RWPE2 (cell line): Measurements from ENCODE around the gene RNF4.

Experiments
- ATAC-seq: fragments of 200-7000 bp; cut with Tn5 transposase; 3 replicates; pipeline ENCODE4 v1.9.1; 2021; ENCODE audit warnings: low read depth
- DNase-seq: peaks from one replicate; pipeline ENCODE4 v3.0.0-alpha.2; 2020; ENCODE audit warnings: low spot score
- H3K27ac ChIP-seq: fragments of 450-650 bp; 2 replicates; pipeline ENCODE4 v1.5.1; 2017; ENCODE audit warnings: mild to moderate bottlenecking; ENCODE audit not compliant: poor library complexity, severe bottlenecking
- H3K27me3 ChIP-seq: fragments of 250-450 bp; sonication (Bioruptor Pico); 2 replicates; pipeline ENCODE4 v1.5.1; 2021; ENCODE audit warnings: mild to moderate bottlenecking, moderate library complexity; ENCODE audit not compliant: insufficient read depth, poor library complexity, severe bottlenecking
- H3K36me3 ChIP-seq: fragments of 250-450 bp; sonication (Bioruptor Pico); 2 replicates; pipeline ENCODE4 v1.5.1; 2020; ENCODE audit warnings: low read depth, mild to moderate bottlenecking, moderate library complexity
- H3K4me1 ChIP-seq: fragments of 250-450 bp; sonication (Bioruptor Pico); 2 replicates; pipeline ENCODE4 v1.5.1; 2021; ENCODE audit warnings: mild to moderate bottlenecking, moderate library complexity; ENCODE audit not compliant: insufficient read depth, poor library complexity, severe bottlenecking
- H3K4me3 ChIP-seq: fragments of 250-450 bp; sonication (Bioruptor Pico); 2 replicates; pipeline ENCODE4 v1.5.1; 2021; ENCODE audit warnings: mild to moderate bottlenecking, moderate library complexity; ENCODE audit not compliant: severe bottlenecking
- H3K9me3 ChIP-seq: fragments of 250-450 bp; sonication (Bioruptor Pico); 2 replicates; pipeline ENCODE4 v1.5.1; 2021; ENCODE audit warnings: mild to moderate bottlenecking, moderate library complexity; ENCODE audit not compliant: severe bottlenecking
- TF ChIP-seq, protein P1 (sequence below): fragments of 450-650 bp; IDR thresholded peaks from one replicate; pipeline ENCODE4 v1.5.1; 2017; ENCODE audit warnings: mild to moderate bottlenecking, moderate library complexity; ENCODE audit not compliant: poor library complexity, severe bottlenecking

RNF4 gene

GRCh38 chr4:2503809-2504208, 34.9 kb downstream of the RNF4 start:
- DNase-seq, result no peak
- Histone ChIP-seq H3K27me3 (no peaks in the 10 kb centered on the region), H3K36me3 (peaks cover 79% of the 10 kb centered on the region), H3K27ac (no peak overlapping the region), H3K4me1 (no peaks in the 10 kb centered on the region), H3K9me3 (no peaks in the 10 kb centered on the region), H3K4me3 (no peak overlapping the region)
- TF ChIP-seq, protein P1, sequence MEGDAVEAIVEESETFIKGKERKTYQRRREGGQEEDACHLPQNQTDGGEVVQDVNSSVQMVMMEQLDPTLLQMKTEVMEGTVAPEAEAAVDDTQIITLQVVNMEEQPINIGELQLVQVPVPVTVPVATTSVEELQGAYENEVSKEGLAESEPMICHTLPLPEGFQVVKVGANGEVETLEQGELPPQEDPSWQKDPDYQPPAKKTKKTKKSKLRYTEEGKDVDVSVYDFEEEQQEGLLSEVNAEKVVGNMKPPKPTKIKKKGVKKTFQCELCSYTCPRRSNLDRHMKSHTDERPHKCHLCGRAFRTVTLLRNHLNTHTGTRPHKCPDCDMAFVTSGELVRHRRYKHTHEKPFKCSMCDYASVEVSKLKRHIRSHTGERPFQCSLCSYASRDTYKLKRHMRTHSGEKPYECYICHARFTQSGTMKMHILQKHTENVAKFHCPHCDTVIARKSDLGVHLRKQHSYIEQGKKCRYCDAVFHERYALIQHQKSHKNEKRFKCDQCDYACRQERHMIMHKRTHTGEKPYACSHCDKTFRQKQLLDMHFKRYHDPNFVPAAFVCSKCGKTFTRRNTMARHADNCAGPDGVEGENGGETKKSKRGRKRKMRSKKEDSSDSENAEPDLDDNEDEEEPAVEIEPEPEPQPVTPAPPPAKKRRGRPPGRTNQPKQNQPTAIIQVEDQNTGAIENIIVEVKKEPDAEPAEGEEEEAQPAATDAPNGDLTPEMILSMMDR, result no peak
- ATAC-seq, result no peak

GRCh38 chr4:2507259-2507658, 38.4 kb downstream of the RNF4 start:
- no peak overlapping the region for H3K4me3 ChIP-seq
- H3K27me3 ChIP-seq, result no peaks in the 10 kb centered on the region
- H3K36me3 ChIP-seq, result peaks cover 69% of the 10 kb centered on the region
- no peaks in the 10 kb centered on the region for H3K4me1 ChIP-seq
- no peak overlapping the region for H3K27ac ChIP-seq
- TF ChIP-seq, protein P1, result no peak
- DNase-seq, result no peak
- no peak for ATAC-seq
- no peaks in the 10 kb centered on the region for H3K9me3 ChIP-seq

DNA sequence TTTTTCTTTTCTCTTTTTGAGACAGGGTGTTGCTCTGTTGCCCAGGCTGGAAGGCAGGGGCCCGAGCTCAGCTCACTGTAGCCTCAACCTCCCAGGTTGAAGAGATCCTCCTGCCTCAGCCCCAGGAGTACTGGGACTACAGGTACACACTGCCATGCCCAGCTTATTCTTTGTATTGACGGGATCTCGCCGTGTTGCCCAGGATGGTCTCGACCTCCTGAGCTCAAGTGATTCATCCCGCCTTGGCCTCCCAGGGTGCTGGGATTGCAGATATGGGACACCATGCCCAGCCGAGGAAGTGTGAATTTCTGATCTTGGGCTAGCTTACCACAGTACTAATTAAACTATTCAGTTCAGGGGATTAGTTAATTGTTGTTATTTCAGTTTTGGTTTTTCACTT, 38.9 kb downstream of the RNF4 start:
- Histone ChIP-seq H3K27me3 (no peaks in the 10 kb centered on the region), H3K27ac (no peak overlapping the region), H3K36me3 (peaks cover 74% of the 10 kb centered on the region), H3K9me3 (no peaks in the 10 kb centered on the region), H3K4me1 (no peaks in the 10 kb centered on the region), H3K4me3 (no peak overlapping the region)
- DNase-seq (no peak), ATAC-seq (no peak)
- TF ChIP-seq, protein P1, result no peak

GRCh38 chr4:2510351-2511259, 41.7 kb downstream of the RNF4 start:
- peaks cover 71% of the 10 kb centered on the region for H3K36me3 ChIP-seq
- no peaks in the 10 kb centered on the region for H3K27me3 ChIP-seq
- no peak overlapping the region for H3K4me3 ChIP-seq
- H3K9me3 ChIP-seq, result no peaks in the 10 kb centered on the region
- no peaks in the 10 kb centered on the region for H3K4me1 ChIP-seq
- DNase-seq, result no peak
- no peak for ATAC-seq
- TF ChIP-seq, protein P1, result no peak
- no peak overlapping the region for H3K27ac ChIP-seq

GRCh38 chr4:2511645-2512131, 42.8 kb downstream of the RNF4 start:
- H3K27me3 ChIP-seq, result no peaks in the 10 kb centered on the region
- DNase-seq (no peak), ATAC-seq (no peak)
- no peak overlapping the region for H3K4me3 ChIP-seq
- H3K27ac ChIP-seq, result no peak overlapping the region
- H3K36me3 ChIP-seq, result peaks cover 65% of the 10 kb centered on the region
- TF ChIP-seq, protein P1, result no peak
- H3K9me3 ChIP-seq, result no peaks in the 10 kb centered on the region
- H3K4me1 ChIP-seq, result no peaks in the 10 kb centered on the region
